Measurements from ENCODE around the gene TBC1D14.

The TBC1D14 gene

DNA sequence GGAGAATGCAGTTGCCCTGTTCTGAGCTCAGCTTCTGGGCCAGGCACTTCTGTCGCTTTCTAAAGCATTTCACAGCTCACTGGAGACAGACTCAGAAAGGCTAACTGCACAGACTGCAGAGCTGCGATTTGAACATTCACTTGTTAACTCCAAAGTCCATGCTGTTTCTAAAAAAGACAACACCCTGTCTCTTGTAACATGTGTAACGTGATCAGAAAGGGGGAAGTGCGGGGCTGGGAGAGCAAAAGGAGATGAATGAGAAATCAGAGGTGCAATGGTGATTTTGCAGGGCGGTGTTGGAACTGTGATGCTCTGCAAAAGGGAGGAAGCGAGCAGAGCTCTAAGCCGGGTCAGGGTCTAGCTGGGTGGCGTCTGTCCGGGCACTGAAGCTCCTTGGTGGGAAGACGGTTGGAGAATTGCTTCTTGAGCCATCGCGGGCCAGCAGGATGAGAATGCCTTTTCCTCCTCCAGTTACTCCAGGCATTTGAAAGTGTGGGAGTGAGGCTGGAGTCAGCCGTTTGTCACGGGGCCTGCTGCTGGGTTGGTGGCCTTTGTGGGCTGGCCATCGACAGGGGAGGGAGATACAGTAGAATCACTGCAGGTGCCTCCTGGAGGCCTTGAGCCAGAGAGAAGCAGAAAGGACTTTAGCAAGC, 20.3 kb downstream of the TBC1D14 start:
- no peak for DNase-seq (ENCODE audit: low spot score)

DNA sequence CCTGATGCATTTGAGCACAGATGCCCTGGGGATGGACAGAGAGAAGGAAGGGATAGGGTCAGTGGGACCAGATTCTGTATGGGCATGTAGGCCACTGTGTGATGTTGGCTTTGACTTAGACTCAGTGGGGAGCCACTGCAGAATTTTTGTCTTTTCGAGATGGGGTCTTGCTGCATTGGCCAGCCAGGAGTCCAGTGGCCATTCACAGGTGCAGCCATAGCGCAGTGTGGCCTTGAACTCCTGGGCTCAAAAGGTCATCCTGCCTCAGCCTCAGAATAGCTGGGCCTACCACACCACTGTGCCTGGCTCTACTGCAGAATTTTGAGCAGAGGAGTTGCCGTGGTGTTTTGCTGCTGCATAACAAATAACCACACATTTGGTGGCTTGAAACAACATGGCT, 22.8 kb downstream of the TBC1D14 start:
- DNase-seq (ENCODE audit: low spot score): no peak

DNA sequence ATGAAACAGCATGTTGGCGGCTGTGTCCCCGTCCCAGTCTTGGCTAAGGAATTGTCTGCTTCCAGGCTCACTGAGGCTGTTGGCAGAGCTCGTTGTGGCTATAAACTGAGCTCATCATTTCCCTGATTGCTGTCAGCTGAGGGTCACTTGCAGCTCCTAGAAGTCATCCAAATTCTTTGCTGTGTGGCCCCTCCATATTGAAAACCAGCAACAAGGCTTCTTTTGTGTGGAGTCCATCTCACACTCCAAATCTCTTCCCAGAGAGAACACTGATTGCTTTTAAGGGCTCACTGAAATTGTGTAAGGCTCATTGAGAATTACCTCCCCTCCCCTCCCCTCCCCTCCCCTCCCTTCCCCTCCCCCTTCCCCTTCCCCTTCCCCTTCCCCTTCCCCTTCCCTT, 23.3 kb downstream of the TBC1D14 start:
- no peak for DNase-seq (ENCODE audit: low spot score)

GRCh38 chr4:6933691-6934430, 24.2 kb downstream of the TBC1D14 start:
- no peak for DNase-seq (ENCODE audit: low spot score)

DNA sequence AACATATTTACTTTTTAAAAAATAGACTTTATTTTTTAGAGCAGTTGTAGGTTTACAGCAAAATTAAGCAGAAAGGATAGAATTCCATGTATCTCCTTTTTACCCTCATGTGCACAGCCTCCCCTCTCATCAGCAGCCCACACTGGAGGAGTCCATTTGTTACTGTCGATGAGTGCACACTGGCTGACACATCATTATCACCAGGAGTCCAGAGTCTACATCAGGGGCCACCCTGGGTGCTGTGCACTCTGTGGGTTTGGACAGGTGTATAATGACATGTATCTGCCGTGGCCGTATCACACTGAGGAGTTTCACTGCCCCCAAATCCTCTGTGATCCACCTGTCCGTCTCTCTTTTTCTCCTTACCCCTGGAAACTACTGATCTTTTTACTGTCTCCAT, 26.3 kb downstream of the TBC1D14 start:
- DNase-seq (ENCODE audit: low spot score): no peak

- DNase-seq (ENCODE audit: low spot score): no peak
Measured at GRCh38 chr4:6937201-6937600, 27.6 kb downstream of the TBC1D14 start.

DNA sequence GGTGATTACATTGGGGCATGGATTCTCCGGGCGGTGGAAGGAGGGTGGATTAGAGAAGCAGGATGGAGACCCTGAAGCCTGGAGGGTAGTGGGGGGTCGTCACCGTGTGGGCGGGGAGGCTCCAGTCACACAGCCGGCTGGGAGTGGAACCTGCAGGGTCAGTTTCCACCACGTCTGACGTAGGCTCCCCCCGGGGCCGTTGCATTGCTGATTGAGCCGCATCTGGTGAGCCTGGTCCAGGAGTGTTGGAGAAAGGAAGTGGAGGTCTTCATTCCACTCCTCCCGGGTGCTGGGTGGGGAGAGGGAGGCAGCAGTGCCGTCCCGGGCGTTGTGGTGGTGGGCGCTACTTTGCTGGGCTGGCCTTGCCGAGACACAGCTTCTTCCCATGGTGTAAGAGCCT, 28.1 kb downstream of the TBC1D14 start:
- no peak for DNase-seq (ENCODE audit: low spot score)

DNA sequence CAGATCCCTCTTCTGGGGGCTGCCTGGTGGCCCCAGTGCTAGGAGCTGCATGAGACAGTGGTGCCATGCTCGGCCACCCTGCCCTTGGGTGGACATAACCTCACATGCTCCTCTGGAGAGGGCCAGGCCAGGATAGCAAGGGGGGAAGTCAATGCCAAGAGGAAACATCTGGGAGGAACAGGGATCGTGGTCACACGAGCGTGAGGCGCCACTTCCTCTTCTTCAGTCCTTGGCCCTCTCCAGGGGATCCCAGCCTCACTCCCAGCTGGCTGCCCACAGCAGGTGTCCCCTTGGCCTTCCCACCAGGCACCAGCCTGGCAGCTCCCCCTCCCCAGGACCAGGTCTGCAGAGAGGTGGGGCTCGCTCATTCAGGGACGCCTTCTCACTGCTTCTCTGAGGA, 28.6 kb downstream of the TBC1D14 start:
- DNase-seq (ENCODE audit: low spot score): no peak

DNA sequence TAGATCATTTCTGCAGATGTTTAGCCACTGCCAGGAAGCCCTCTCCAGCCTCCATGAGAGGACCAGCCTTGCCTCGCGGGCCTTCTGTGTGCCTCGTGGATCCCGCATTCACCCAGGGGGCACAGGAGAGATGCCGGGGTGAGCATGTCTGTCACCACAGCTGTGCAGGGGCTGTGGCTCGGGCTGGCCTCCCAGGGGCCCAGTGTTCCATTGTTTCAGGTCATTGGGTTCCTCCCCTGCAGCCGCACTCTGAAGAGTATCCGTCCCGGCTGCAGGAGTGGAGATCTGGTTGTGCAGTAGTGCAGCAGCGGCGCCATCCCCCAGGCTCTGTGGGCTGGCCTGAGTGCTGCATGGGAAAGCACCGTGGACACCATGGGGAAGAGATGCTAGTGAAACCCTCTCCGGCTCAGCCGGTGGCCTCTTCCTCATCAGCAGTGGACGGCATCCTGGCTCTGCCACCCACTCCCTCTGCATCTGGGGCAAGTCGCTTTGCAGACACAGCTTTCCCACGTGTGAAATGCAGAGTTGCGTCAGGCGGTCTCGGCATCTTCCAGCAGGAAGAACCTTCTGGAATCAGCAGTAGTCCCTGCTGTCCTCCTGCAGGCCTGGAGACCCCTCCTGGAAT, 29.1 kb downstream of the TBC1D14 start:
- DNase-seq (ENCODE audit: low spot score): no peak

DNA sequence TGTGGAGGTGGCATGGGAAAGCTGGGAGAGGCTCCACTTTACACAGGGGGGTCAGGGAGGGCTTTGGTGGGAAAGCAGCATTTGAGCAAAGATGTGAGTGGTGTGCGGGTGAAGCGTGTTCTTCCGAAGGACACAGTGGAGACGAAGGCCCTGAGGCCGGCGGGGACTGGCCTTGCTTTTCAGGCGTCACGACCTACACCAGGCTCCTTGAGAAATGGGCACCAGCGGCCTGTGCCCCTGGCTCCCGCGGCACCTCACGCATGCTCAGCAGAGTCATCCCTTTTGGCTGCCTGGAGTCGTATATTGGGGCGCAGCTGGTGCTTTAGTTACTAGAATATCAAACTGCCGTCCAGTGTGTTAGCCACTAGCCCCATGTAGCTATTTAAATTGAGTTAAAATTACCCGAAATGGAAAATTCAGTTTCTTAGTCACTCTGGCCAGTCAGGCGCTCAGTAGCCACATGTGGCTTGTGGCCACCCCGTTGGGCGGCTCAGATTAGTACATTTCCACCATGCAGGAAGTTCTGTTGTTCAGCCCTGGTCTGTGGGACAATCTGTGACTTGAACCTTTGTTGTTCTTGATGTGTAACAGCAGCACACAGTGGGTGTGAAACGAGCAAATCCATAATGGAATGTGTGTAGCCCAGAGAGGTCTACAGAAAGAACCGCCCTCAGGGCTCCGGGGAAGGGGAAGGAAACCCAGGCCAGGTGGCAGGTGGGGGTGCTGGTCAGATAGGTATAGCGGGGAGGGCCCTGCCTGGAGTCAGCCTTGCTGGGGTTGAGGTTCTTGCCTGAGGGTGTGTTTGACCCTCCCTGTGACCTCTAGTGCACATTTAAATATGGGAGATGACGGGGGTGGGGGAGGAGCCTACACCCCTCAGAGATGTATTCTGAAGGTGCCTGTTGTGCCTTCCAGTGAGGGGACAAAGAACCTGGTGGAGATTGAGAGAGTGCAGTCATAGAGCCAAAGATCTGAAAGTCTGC, 30.4 kb downstream of the TBC1D14 start:
- no peak for DNase-seq (ENCODE audit: low spot score)

DNA sequence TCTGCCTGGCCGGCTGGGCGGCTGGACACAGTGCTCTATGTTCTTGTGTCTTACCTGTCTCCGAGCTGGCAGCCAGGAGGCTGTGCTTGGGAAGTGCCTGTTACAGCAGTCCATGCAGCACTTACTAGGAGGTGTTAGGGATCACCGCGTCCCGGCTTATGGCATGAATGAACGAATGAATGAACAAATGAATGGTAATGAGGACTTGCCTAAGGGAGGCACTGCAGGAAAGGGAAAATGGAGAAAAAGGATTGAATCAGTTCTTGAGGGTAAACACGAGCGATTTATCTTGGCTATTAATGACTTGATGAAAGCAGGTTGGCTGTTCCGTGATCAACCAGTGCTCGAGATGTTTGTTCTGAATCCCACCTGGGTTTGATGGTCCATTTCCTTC, 31.1 kb downstream of the TBC1D14 start:
- no peak for DNase-seq (ENCODE audit: low spot score)

DNA sequence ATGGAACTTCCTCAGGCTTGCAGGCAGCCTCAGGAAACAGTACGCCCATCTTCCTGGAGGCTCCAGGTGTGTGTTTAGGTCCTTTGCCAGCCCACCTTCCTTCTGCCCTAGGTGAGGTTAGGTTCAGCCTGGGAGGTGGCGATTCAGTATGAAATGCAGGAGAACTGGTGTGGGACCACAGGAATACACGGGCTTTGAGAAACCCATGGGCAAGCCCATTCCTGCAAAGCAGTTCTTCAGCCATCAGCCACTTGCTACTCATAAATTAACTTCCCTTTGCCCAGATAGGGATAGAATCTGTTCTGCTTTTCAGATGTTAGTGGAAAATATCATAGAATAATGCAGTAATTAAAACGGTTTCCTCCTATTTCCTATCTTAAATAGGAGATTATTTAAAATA, 32.2 kb downstream of the TBC1D14 start:
- DNase-seq (ENCODE audit: low spot score): no peak

DNA sequence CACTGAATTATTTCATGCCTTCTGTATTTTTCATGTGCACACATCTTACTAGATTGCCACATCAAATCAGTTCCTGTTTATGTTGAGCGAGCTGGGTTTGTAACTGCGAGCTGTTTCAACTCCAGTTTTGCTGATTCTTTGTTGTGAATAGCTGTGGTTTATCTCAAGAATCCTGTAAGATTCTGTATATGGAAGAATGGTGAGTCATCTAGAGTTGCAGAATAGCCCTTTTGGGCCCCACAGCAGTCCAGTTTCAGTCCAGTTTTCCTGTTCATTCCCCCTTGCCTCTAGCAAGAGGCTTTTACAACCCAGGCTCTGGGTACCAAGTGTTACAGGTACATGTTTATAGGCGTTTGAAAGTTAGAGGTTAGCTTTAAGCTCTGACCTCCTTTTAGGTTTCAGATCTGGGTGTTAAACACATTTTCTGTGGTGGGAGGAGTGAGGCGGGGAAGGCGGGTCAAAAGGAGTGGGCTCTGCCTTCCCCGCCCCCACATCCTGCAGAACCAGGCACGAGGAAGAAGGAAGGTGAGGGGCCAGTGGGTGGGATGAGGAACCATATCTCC, 32.7 kb downstream of the TBC1D14 start:
- DNase-seq (ENCODE audit: low spot score): peak; percentile 79

GRCh38 chr4:6943012-6943884, 33.6 kb downstream of the TBC1D14 start:
- no peak for DNase-seq (ENCODE audit: low spot score)

- no peak for DNase-seq (ENCODE audit: low spot score)
Measured at GRCh38 chr4:6943885-6944225, 34.2 kb downstream of the TBC1D14 start.

GRCh38 chr4:6944301-6945051, 34.9 kb downstream of the TBC1D14 start:
- DNase-seq (ENCODE audit: low spot score): no peak

- no peak for DNase-seq (ENCODE audit: low spot score)
Measured at GRCh38 chr4:6945052-6945409, 35.4 kb downstream of the TBC1D14 start.

DNA sequence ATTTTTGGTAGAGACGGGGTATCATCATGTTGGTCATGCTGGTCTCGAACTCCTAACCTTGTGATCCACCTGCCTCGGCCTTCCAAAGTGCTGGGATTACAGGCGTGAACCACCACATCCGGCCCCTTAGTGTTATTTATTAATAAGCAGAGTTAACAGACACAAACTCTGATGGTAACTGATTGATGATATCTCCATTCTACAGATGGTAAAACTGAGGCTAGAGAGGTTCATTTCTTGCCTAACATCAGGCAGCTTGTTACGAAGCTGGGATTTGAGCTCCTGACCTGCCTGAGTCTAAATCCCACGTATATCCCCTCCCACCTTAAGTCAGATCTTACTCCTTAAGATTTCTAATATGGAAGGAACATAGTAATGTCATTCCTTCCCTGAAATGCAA, 36.9 kb downstream of the TBC1D14 start:
- DNase-seq (ENCODE audit: low spot score): no peak

GRCh38 chr4:6948134-6948460, 38.5 kb downstream of the TBC1D14 start:
- DNase-seq (ENCODE audit: low spot score): no peak

- no peak for DNase-seq (ENCODE audit: low spot score)
Measured at GRCh38 chr4:6951880-6952381, 42.3 kb downstream of the TBC1D14 start.

Measured in SW480 (cell line).